ENCODE data around the gene IQCN.

- TF ChIP-seq, protein P1, sequence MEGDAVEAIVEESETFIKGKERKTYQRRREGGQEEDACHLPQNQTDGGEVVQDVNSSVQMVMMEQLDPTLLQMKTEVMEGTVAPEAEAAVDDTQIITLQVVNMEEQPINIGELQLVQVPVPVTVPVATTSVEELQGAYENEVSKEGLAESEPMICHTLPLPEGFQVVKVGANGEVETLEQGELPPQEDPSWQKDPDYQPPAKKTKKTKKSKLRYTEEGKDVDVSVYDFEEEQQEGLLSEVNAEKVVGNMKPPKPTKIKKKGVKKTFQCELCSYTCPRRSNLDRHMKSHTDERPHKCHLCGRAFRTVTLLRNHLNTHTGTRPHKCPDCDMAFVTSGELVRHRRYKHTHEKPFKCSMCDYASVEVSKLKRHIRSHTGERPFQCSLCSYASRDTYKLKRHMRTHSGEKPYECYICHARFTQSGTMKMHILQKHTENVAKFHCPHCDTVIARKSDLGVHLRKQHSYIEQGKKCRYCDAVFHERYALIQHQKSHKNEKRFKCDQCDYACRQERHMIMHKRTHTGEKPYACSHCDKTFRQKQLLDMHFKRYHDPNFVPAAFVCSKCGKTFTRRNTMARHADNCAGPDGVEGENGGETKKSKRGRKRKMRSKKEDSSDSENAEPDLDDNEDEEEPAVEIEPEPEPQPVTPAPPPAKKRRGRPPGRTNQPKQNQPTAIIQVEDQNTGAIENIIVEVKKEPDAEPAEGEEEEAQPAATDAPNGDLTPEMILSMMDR (IDR thresholded peaks at IDR 0.05; ENCODE audit: insufficient read depth, low read length) = no peak
- TF ChIP-seq GABPA (IDR thresholded peaks at IDR 0.05; ENCODE audit: low read depth) (no peak), POLR2AphosphoS5 (IDR thresholded peaks at IDR 0.05; ENCODE audit: low read depth) (no peak), SPI1 (IDR thresholded peaks at IDR 0.05; ENCODE audit: borderline replicate concordance, low read depth) (no peak)
- TF ChIP-seq, protein P2, sequence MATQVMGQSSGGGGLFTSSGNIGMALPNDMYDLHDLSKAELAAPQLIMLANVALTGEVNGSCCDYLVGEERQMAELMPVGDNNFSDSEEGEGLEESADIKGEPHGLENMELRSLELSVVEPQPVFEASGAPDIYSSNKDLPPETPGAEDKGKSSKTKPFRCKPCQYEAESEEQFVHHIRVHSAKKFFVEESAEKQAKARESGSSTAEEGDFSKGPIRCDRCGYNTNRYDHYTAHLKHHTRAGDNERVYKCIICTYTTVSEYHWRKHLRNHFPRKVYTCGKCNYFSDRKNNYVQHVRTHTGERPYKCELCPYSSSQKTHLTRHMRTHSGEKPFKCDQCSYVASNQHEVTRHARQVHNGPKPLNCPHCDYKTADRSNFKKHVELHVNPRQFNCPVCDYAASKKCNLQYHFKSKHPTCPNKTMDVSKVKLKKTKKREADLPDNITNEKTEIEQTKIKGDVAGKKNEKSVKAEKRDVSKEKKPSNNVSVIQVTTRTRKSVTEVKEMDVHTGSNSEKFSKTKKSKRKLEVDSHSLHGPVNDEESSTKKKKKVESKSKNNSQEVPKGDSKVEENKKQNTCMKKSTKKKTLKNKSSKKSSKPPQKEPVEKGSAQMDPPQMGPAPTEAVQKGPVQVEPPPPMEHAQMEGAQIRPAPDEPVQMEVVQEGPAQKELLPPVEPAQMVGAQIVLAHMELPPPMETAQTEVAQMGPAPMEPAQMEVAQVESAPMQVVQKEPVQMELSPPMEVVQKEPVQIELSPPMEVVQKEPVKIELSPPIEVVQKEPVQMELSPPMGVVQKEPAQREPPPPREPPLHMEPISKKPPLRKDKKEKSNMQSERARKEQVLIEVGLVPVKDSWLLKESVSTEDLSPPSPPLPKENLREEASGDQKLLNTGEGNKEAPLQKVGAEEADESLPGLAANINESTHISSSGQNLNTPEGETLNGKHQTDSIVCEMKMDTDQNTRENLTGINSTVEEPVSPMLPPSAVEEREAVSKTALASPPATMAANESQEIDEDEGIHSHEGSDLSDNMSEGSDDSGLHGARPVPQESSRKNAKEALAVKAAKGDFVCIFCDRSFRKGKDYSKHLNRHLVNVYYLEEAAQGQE (IDR thresholded peaks at IDR 0.05; ENCODE audit: insufficient replicate concordance, low read depth) = no peak
Measured at GRCh38 chr19:18223860-18224524, 50.3 kb downstream of the IQCN start.
